ENCODE results near the gene PARP11. TPM values are rescaled to one million over a fixed set of nuclear protein-coding genes. Genes with fewer than 3 reads are reported as not detected.

PARP11 gene
- total RNA-seq, 2 donors from 2014 or later = 15.3 to 30.3 TPM

- H3K36me3 Mint-ChIP-seq (ENCODE audit: low read depth) = peaks cover 16% of the 10 kb centered on the region
- peaks cover 13% of the 10 kb centered on the region for H3K27me3 Mint-ChIP-seq (ENCODE audit: insufficient read depth)
- H3K4me3 ChIP-seq (ENCODE audit: low read length) = peak overlapping the region; percentile 18
- no peak overlapping the region for H3K4me3 Mint-ChIP-seq
- no peak for TF ChIP-seq CTCF (conservative IDR thresholded peaks at IDR 0.05)
- no peaks in the 10 kb centered on the region for H3K36me3 ChIP-seq (ENCODE audit: control insufficient read depth, insufficient read depth, low read length)
- no peak overlapping the region for H3K9ac ChIP-seq (ENCODE audit: extremely low read depth, low read length, poor library complexity, severe bottlenecking)
- peaks cover 34% of the 10 kb centered on the region for H3K9me3 Mint-ChIP-seq
- no peaks in the 10 kb centered on the region for H3K4me1 ChIP-seq (ENCODE audit: control insufficient read depth, insufficient read depth, low read length)
- peaks cover 21% of the 10 kb centered on the region for H3K9me3 ChIP-seq (ENCODE audit: control insufficient read depth, low read length)
- H3K27ac Mint-ChIP-seq = no peak overlapping the region
- no peak overlapping the region for H3K27ac ChIP-seq (ENCODE audit: low read depth, low read length)
- no peak for DNase-seq
- H3K4me1 Mint-ChIP-seq = peaks cover 20% of the 10 kb centered on the region
- H3K27me3 ChIP-seq (ENCODE audit: control insufficient read depth, insufficient read depth, low read length, poor library complexity, severe bottlenecking) = no peaks in the 10 kb centered on the region
- WGBS, 2 experiments (ENCODE audit: insufficient coverage in 1 of 2, insufficient read length in 1 of 2) = 85 to 90% methylated on average over 3 of the region's 3 CpGs
Observed at GRCh38 chr12:3912863-3913262, 39.7 kb upstream of the PARP11 start.

- peaks cover 20% of the 10 kb centered on the region for H3K4me1 Mint-ChIP-seq
- H3K9me3 Mint-ChIP-seq = peaks cover 32% of the 10 kb centered on the region
- 87% methylated on average over 1 of the region's 1 CpG; no CpG with 5 or more reads in 1 of the 2 experiments for WGBS, 2 experiments (ENCODE audit: insufficient coverage in 1 of 2, insufficient read length in 1 of 2)
- no peaks in the 10 kb centered on the region for H3K36me3 ChIP-seq (ENCODE audit: control insufficient read depth, insufficient read depth, low read length)
- no peak overlapping the region for H3K9ac ChIP-seq (ENCODE audit: extremely low read depth, low read length, poor library complexity, severe bottlenecking)
- no peak overlapping the region for H3K27ac Mint-ChIP-seq
- DNase-seq = no peak
- H3K36me3 Mint-ChIP-seq (ENCODE audit: low read depth) = peaks cover 16% of the 10 kb centered on the region
- no peaks in the 10 kb centered on the region for H3K27me3 ChIP-seq (ENCODE audit: control insufficient read depth, insufficient read depth, low read length, poor library complexity, severe bottlenecking)
- H3K9me3 ChIP-seq (ENCODE audit: control insufficient read depth, low read length) = peaks cover 21% of the 10 kb centered on the region
- H3K4me3 Mint-ChIP-seq = no peak overlapping the region
- peaks cover 10% of the 10 kb centered on the region for H3K27me3 Mint-ChIP-seq (ENCODE audit: insufficient read depth)
- no peak for TF ChIP-seq CTCF (conservative IDR thresholded peaks at IDR 0.05)
- no peak overlapping the region for H3K27ac ChIP-seq (ENCODE audit: low read depth, low read length)
- H3K4me3 ChIP-seq (ENCODE audit: low read length) = no peak overlapping the region
- H3K4me1 ChIP-seq (ENCODE audit: control insufficient read depth, insufficient read depth, low read length) = no peaks in the 10 kb centered on the region
Observed at GRCh38 chr12:3911409-3911808, 38.2 kb upstream of the PARP11 start.

GRCh38 chr12:3905664-3906063, 32.5 kb upstream of the PARP11 start:
- Histone ChIP-seq H3K9ac (ENCODE audit: extremely low read depth, low read length, poor library complexity, severe bottlenecking) (no peak overlapping the region), H3K36me3 (ENCODE audit: control insufficient read depth, insufficient read depth, low read length) (no peaks in the 10 kb centered on the region), H3K27ac (ENCODE audit: low read depth, low read length) (no peak overlapping the region), H3K4me1 (ENCODE audit: control insufficient read depth, insufficient read depth, low read length) (no peaks in the 10 kb centered on the region), H3K27me3 (ENCODE audit: control insufficient read depth, insufficient read depth, low read length, poor library complexity, severe bottlenecking) (no peaks in the 10 kb centered on the region), H3K4me3 (ENCODE audit: low read length) (no peak overlapping the region), H3K9me3 (ENCODE audit: control insufficient read depth, low read length) (no peaks in the 10 kb centered on the region)
- no peak overlapping the region for H3K4me3 Mint-ChIP-seq
- no peaks in the 10 kb centered on the region for H3K27me3 Mint-ChIP-seq (ENCODE audit: insufficient read depth)
- no peaks in the 10 kb centered on the region for H3K36me3 Mint-ChIP-seq (ENCODE audit: low read depth)
- no peak for TF ChIP-seq CTCF (conservative IDR thresholded peaks at IDR 0.05)
- WGBS, 2 experiments (ENCODE audit: insufficient coverage in 1 of 2, insufficient read length in 1 of 2) = 92 to 94% methylated on average over 5 of the region's 5 CpGs
- no peak overlapping the region for H3K27ac Mint-ChIP-seq
- DNase-seq = no peak
- peaks cover 11% of the 10 kb centered on the region for H3K4me1 Mint-ChIP-seq
- H3K9me3 Mint-ChIP-seq = peaks cover 7% of the 10 kb centered on the region

Data from endodermal cell (in vitro differentiated cells).